ENCODE measurements around the gene NT5DC1. TPM values are rescaled to one million over a fixed set of nuclear protein-coding genes. Genes with fewer than 3 reads are reported as not detected.

Gene NT5DC1
- total RNA-seq, 4 donors from 2014 or later: 7.0 to 15.4 (median 12.0) TPM

DNA sequence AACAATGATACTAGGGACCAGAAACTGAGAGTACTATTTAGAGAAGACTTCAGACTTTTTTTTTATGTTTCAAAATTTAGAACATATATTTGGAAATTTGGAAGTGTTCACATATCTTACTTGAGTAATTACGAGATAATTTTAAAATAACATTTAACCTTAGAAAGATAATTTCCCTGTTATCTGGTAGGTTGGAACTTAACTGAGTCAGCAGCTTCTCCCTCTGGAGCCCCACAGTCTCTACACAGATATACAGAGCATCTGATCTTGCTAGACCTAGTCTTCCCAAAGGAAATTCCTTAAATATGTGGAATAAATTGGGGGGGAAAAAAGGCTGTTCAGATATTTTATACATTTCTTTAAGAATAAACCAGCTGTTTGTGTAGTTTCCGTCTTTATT, 104.6 kb downstream of the NT5DC1 start:
- intact Hi-C loops (cut with DNase I; ENCODE audit: low total_unique reads): no loop called here
- Histone ChIP-seq H3K27me3 (no peaks in the 10 kb centered on the region), H3K9me3 (no peaks in the 10 kb centered on the region), H3K27ac (no peak overlapping the region), H3K36me3 (no peaks in the 10 kb centered on the region), H3K4me1 (peaks cover 20 to 22% of the 10 kb centered on the region in 2 donors), H3K4me3 (no peak overlapping the region)
- in situ Hi-C loops (cut with MboI; ENCODE audit: low sequenced_read_pairs in 4 of 4): no loop called here
- TF ChIP-seq, protein P1, sequence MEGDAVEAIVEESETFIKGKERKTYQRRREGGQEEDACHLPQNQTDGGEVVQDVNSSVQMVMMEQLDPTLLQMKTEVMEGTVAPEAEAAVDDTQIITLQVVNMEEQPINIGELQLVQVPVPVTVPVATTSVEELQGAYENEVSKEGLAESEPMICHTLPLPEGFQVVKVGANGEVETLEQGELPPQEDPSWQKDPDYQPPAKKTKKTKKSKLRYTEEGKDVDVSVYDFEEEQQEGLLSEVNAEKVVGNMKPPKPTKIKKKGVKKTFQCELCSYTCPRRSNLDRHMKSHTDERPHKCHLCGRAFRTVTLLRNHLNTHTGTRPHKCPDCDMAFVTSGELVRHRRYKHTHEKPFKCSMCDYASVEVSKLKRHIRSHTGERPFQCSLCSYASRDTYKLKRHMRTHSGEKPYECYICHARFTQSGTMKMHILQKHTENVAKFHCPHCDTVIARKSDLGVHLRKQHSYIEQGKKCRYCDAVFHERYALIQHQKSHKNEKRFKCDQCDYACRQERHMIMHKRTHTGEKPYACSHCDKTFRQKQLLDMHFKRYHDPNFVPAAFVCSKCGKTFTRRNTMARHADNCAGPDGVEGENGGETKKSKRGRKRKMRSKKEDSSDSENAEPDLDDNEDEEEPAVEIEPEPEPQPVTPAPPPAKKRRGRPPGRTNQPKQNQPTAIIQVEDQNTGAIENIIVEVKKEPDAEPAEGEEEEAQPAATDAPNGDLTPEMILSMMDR (IDR thresholded peaks at IDR 0.05 in 4 of 5, conservative IDR thresholded peaks at IDR 0.05 in 1 of 5): no peak
- no peak for TF ChIP-seq POLR2A (IDR thresholded peaks at IDR 0.05)
- no peak for DNase-seq
- no peak for ATAC-seq

DNA sequence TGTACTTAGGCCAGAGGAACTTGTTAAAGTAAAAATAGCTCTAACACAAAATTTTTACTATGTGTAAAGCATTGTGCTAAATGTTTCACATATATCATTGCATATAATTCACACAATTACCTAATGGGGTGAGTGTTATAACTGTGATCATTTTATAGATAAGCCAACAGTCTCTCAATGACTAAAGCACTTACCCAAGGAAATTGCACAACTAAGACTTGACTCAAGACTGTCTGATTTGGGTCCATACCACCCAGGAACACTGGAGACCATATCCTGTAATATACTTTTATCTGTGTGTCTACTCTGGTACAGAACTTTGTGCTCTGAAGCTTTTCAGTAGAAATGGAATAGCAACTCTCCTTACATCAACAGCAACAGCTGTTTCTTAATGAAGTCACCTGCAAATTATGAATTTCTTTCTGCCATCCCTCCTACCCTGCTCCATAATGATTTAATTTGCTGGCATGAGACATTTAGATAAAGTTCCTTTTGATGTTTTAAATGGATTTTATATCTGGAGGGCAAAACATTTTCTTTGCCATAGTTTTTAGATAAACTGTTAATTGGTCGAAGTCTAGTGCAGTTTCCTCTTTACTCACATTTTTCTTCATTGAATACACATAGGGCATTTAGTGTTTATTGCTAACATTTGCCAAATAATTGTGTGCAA, 105.7 kb downstream of the NT5DC1 start:
- peaks cover 11% of the 10 kb centered on the region in 2 donors for H3K4me1 ChIP-seq
- intact Hi-C loops (cut with DNase I; ENCODE audit: low total_unique reads): no loop called here
- no peak for ATAC-seq
- in situ Hi-C loops (cut with MboI; ENCODE audit: low sequenced_read_pairs in 4 of 4): no loop called here
- no peak overlapping the region for H3K27ac ChIP-seq
- H3K4me3 ChIP-seq: no peak overlapping the region
- no peaks in the 10 kb centered on the region for H3K36me3 ChIP-seq
- H3K27me3 ChIP-seq: no peaks in the 10 kb centered on the region
- no peaks in the 10 kb centered on the region for H3K9me3 ChIP-seq
- TF ChIP-seq, protein P1 (IDR thresholded peaks at IDR 0.05 in 4 of 5, conservative IDR thresholded peaks at IDR 0.05 in 1 of 5): no peak
- no peak for TF ChIP-seq POLR2A (IDR thresholded peaks at IDR 0.05)
- no peak for DNase-seq

DNA sequence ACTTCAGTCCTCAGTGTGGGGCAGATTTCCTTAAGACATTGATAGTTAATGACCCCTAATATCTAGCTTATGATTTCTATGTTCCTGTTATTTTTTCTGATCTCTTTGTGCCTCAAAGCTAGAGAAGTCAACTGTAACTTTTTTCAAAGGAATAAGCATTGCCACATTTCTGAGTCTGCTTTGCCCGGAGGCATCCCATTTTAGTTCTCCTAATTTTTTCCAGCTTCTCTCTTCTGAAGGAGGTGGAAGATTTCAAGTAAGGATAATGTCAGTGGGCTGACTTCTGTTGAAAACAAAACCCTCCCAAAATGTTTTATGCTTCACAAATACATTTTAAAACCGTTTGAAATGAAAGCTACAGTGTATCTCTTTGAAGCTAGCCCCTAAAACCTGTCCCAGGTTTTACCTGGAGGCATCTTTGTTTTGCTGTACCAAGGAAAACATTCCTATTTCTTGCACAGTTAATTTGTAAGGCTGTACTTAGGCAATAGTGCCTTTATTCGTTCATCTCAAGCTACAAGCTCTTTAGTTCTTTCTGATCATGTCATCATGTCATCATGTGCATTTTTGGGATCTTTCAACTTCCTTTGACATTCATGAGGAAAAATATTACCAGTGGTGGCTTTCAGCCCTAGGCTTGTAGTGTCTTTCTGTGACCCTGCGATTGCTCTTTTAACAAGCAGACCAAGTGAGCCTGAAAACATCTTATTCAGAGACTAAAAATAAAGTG, 107.6 kb downstream of the NT5DC1 start:
- no peak for TF ChIP-seq POLR2A (IDR thresholded peaks at IDR 0.05)
- TF ChIP-seq, protein P1 (IDR thresholded peaks at IDR 0.05 in 4 of 5, conservative IDR thresholded peaks at IDR 0.05 in 1 of 5): no peak
- H3K4me3 ChIP-seq: no peak overlapping the region
- no peaks in the 10 kb centered on the region for H3K9me3 ChIP-seq
- intact Hi-C loops (cut with DNase I; ENCODE audit: low total_unique reads): no loop called here
- no peaks in the 10 kb centered on the region for H3K4me1 ChIP-seq
- ATAC-seq (no peak), DNase-seq (no peak)
- H3K27me3 ChIP-seq: no peaks in the 10 kb centered on the region
- no peak overlapping the region for H3K27ac ChIP-seq
- in situ Hi-C loops (cut with MboI; ENCODE audit: low sequenced_read_pairs in 4 of 4): no loop called here
- no peaks in the 10 kb centered on the region for H3K36me3 ChIP-seq

DNA sequence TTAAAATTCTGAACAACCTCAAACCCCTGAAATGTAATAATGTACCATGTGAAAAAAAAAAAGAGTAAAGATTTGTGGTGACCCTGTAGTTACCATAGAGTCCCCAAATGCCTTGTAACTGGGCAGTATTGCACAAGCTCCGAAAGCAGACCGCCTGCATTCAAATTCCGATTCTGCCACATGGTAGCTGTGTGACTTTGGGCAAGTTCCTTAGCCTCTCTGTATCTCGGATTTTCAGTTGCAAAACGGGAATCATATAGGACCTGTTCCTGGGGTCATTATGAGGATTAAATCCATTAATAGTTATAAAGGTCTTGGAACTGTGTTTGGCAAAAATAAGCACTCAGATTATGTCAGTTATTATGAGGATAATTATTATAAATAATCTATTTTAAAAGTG, 109.7 kb downstream of the NT5DC1 start:
- DNase-seq (no peak), ATAC-seq (no peak)
- Histone ChIP-seq H3K27me3 (no peaks in the 10 kb centered on the region), H3K4me1 (no peaks in the 10 kb centered on the region), H3K9me3 (no peaks in the 10 kb centered on the region), H3K36me3 (no peaks in the 10 kb centered on the region), H3K27ac (no peak overlapping the region), H3K4me3 (no peak overlapping the region)
- no peak for TF ChIP-seq POLR2A (IDR thresholded peaks at IDR 0.05)
- TF ChIP-seq, protein P1 (IDR thresholded peaks at IDR 0.05 in 4 of 5, conservative IDR thresholded peaks at IDR 0.05 in 1 of 5): no peak
- intact Hi-C loops (cut with DNase I; ENCODE audit: low total_unique reads): no loop called here
- in situ Hi-C loops (cut with MboI; ENCODE audit: low sequenced_read_pairs in 4 of 4): no loop called here
